NOMO-1 (cell line): ENCODE data around the gene GPR179.
A peak's percentile ranks its signal among the peaks of the same experiment; 100 is the strongest.
"Not testable (repeated sequence)": the region's sequence is repeated elsewhere in the genome, so short reads cannot be mapped to it uniquely, and the experiment has no call there.

Source experiments
- DNase-seq, 2 experiments: peaks; one replicate each; lab custom pipeline; 2025; ENCODE audit not compliant: unreplicated experiment in 2 of 2; lab: John Stamatoyannopoulos, UW

Gene GPR179

GRCh38 chr17:38324141-38324697, 19.5 kb downstream of the GPR179 start:
- no peak for DNase-seq

GRCh38 chr17:38322897-38323296, 20.9 kb downstream of the GPR179 start:
- DNase-seq, result no peak

- peak in 1 of 2 experiments; percentile 19 for DNase-seq
Measured at GRCh38 chr17:38322156-38322779, 21.5 kb downstream of the GPR179 start.

- no peak for DNase-seq
Measured at GRCh38 chr17:38320482-38320881, 23.3 kb downstream of the GPR179 start.

- DNase-seq, result no peak
Measured at GRCh38 chr17:38317081-38317480, 26.7 kb downstream of the GPR179 start.

- no peak for DNase-seq
Measured at GRCh38 chr17:38315497-38315896, 28.3 kb downstream of the GPR179 start.

- DNase-seq, result peak; percentile 89 to 96
Measured at GRCh38 chr17:38296834-38297517, 46.8 kb downstream of the GPR179 start, which contains the start of gene MRPL45. TSS of gene MRPL45 (plus strand) at chr17:38297168. CDS start at chr17:38297184, 16 bp downstream.

- peak in 1 of 2 experiments; percentile 51 for DNase-seq
Measured at GRCh38 chr17:38295602-38296365, 48.0 kb downstream of the GPR179 start.

GRCh38 chr17:38289760-38290159, 54.0 kb downstream of the GPR179 start:
- DNase-seq, result not testable (repeated sequence)

GRCh38 chr17:38288217-38288827, 55.4 kb downstream of the GPR179 start:
- peak in 1 of 2 experiments; percentile 14 for DNase-seq

- DNase-seq, result not testable (repeated sequence)
Measured at GRCh38 chr17:38286501-38287091, 57.2 kb downstream of the GPR179 start.

GRCh38 chr17:38285994-38286393, 57.8 kb downstream of the GPR179 start:
- not testable (repeated sequence) for DNase-seq
